HEK293 (cell line): Measurements from ENCODE around the gene RCOR1.

Experiments
- MYNN ChIP-seq: fragments of 450-650 bp; formaldehyde crosslinking; IDR thresholded peaks from 2 replicates; pipeline ENCODE4 v1.5.1; 2016; ENCODE audit warnings: missing biosample characterization, missing genetic modification characterization, borderline replicate concordance
- SALL2 ChIP-seq: fragments of 450-650 bp; formaldehyde crosslinking; IDR thresholded peaks from 2 replicates; pipeline ENCODE4 v1.5.0; 2017; ENCODE audit warnings: missing biosample characterization, mild to moderate bottlenecking, missing genetic modification characterization, borderline replicate concordance
- ZBTB1 ChIP-seq: fragments of 450-650 bp; formaldehyde crosslinking; IDR thresholded peaks from 2 replicates; pipeline ENCODE4 v1.5.1; 2016; ENCODE audit warnings: missing biosample characterization, missing genetic modification characterization
- ZBTB17 ChIP-seq: fragments of 450-650 bp; formaldehyde crosslinking; IDR thresholded peaks from 2 replicates; pipeline ENCODE4 v1.5.1; 2016; ENCODE audit warnings: missing biosample characterization, missing genetic modification characterization
- ZNF274 ChIP-seq, 2 experiments: fragments of 200-500 bp in 1 of 2; fragments of 450-650 bp in 1 of 2; sonication (Bioruptor generic) in 1 of 2; formaldehyde crosslinking in 1 of 2; IDR thresholded peaks; 2 replicates each; pipeline versions ENCODE4 v1.5.1 to v1.6.1; 2014 to 2016; ENCODE audit warnings: borderline replicate concordance in 1 of 2, inconsistent platforms in 1 of 2, low read length in 1 of 2, missing biosample characterization in 1 of 2, missing genetic modification characterization in 1 of 2
- ZNF324 ChIP-seq: fragments of 450-650 bp; formaldehyde crosslinking; IDR thresholded peaks from 2 replicates; pipeline ENCODE4 v1.5.1; 2016; ENCODE audit warnings: missing biosample characterization, missing genetic modification characterization
- ZNF600 ChIP-seq: fragments of 450-650 bp; formaldehyde crosslinking; IDR thresholded peaks from 2 replicates; pipeline ENCODE4 v1.5.1; 2016; ENCODE audit warnings: missing biosample characterization, missing genetic modification characterization
- TF ChIP-seq, protein P1 (sequence below): fragments of 450-650 bp; formaldehyde crosslinking; IDR thresholded peaks from 2 replicates; pipeline ENCODE4 v1.5.1; 2016; ENCODE audit warnings: missing biosample characterization, missing genetic modification characterization
- TF ChIP-seq, protein P2 (sequence below): sonication (generic); formaldehyde crosslinking; IDR thresholded peaks from 2 replicates; pipeline ENCODE4 v1.8.1; 2022; ENCODE audit warnings: mild to moderate bottlenecking, moderate library complexity, missing genetic modification reagents
- TF ChIP-seq, protein P3 (sequence below): fragments of 450-650 bp; formaldehyde crosslinking; IDR thresholded peaks from 2 replicates; pipeline ENCODE4 v1.5.1; 2016; ENCODE audit warnings: missing biosample characterization, missing genetic modification characterization, low read depth
- TF ChIP-seq, protein P4 (sequence below): fragments of 450-650 bp; formaldehyde crosslinking; IDR thresholded peaks from 2 replicates; pipeline ENCODE4 v1.5.1; 2016; ENCODE audit warnings: missing biosample characterization, missing genetic modification characterization, borderline replicate concordance

DNA sequence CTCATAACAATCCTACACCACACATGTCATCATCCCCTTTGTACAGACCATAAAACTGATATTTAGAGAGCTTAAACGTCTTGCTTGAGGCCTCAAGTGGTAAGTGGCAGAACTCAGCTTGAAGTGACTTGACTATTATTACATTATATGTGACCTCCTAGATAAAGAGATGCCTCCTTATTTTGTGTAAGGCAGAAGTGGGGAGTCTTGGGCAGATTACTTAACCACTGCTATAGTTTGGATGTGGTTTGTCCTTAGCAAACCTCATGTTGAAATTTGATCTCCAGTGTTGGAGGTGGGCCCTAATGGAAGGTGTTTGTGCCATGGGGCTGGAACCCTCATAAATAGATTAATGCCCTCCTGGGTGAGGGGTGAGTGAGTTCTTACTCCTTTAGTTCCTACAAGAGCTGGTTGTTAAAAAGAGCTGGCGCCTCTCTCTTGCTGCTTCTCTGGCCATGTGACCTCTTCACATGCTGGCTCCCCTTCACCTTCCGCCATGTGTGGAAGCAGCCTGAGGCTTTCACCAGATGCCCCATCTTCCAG lies 37.4 kb downstream of the RCOR1 start:
- TF ChIP-seq ZBTB1, result no peak
- TF ChIP-seq, protein P1, sequence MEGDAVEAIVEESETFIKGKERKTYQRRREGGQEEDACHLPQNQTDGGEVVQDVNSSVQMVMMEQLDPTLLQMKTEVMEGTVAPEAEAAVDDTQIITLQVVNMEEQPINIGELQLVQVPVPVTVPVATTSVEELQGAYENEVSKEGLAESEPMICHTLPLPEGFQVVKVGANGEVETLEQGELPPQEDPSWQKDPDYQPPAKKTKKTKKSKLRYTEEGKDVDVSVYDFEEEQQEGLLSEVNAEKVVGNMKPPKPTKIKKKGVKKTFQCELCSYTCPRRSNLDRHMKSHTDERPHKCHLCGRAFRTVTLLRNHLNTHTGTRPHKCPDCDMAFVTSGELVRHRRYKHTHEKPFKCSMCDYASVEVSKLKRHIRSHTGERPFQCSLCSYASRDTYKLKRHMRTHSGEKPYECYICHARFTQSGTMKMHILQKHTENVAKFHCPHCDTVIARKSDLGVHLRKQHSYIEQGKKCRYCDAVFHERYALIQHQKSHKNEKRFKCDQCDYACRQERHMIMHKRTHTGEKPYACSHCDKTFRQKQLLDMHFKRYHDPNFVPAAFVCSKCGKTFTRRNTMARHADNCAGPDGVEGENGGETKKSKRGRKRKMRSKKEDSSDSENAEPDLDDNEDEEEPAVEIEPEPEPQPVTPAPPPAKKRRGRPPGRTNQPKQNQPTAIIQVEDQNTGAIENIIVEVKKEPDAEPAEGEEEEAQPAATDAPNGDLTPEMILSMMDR (tag by site-specific recombination), result no peak
- no peak for TF ChIP-seq ZNF274 (IDR thresholded peaks at IDR 0.05; ENCODE audit: low read length)
- no peak for TF ChIP-seq ZNF274 (tag by site-specific recombination; IDR thresholded peaks at IDR 0.05; ENCODE audit: borderline replicate concordance)
- peak; percentile 34; the same call in 1 of the 2 replicates for TF ChIP-seq ZNF600 (tag by site-specific recombination)
- TF ChIP-seq ZBTB17 (tag by site-specific recombination), result peak; percentile 44
- TF ChIP-seq, protein P2, sequence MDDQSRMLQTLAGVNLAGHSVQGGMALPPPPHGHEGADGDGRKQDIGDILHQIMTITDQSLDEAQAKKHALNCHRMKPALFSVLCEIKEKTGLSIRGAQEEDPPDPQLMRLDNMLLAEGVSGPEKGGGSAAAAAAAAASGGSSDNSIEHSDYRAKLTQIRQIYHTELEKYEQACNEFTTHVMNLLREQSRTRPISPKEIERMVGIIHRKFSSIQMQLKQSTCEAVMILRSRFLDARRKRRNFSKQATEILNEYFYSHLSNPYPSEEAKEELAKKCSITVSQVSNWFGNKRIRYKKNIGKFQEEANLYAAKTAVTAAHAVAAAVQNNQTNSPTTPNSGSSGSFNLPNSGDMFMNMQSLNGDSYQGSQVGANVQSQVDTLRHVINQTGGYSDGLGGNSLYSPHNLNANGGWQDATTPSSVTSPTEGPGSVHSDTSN (CRISPR knock-in tag), result no peak
- no peak for TF ChIP-seq MYNN (tag by site-specific recombination)
- TF ChIP-seq, protein P3, sequence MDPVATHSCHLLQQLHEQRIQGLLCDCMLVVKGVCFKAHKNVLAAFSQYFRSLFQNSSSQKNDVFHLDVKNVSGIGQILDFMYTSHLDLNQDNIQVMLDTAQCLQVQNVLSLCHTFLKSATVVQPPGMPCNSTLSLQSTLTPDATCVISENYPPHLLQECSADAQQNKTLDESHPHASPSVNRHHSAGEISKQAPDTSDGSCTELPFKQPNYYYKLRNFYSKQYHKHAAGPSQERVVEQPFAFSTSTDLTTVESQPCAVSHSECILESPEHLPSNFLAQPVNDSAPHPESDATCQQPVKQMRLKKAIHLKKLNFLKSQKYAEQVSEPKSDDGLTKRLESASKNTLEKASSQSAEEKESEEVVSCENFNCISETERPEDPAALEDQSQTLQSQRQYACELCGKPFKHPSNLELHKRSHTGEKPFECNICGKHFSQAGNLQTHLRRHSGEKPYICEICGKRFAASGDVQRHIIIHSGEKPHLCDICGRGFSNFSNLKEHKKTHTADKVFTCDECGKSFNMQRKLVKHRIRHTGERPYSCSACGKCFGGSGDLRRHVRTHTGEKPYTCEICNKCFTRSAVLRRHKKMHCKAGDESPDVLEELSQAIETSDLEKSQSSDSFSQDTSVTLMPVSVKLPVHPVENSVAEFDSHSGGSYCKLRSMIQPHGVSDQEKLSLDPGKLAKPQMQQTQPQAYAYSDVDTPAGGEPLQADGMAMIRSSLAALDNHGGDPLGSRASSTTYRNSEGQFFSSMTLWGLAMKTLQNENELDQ (tag by site-specific recombination), result no peak
- TF ChIP-seq, protein P4, sequence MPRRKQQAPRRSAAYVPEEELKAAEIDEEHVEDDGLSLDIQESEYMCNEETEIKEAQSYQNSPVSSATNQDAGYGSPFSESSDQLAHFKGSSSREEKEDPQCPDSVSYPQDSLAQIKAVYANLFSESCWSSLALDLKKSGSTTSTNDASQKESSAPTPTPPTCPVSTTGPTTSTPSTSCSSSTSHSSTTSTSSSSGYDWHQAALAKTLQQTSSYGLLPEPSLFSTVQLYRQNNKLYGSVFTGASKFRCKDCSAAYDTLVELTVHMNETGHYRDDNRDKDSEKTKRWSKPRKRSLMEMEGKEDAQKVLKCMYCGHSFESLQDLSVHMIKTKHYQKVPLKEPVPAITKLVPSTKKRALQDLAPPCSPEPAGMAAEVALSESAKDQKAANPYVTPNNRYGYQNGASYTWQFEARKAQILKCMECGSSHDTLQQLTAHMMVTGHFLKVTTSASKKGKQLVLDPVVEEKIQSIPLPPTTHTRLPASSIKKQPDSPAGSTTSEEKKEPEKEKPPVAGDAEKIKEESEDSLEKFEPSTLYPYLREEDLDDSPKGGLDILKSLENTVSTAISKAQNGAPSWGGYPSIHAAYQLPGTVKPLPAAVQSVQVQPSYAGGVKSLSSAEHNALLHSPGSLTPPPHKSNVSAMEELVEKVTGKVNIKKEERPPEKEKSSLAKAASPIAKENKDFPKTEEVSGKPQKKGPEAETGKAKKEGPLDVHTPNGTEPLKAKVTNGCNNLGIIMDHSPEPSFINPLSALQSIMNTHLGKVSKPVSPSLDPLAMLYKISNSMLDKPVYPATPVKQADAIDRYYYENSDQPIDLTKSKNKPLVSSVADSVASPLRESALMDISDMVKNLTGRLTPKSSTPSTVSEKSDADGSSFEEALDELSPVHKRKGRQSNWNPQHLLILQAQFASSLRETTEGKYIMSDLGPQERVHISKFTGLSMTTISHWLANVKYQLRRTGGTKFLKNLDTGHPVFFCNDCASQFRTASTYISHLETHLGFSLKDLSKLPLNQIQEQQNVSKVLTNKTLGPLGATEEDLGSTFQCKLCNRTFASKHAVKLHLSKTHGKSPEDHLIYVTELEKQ (tag by site-specific recombination), result no peak
- no peak for TF ChIP-seq SALL2 (tag by site-specific recombination)
- no peak for TF ChIP-seq ZNF324 (tag by site-specific recombination)
